Measurements from ENCODE around the gene CARD19.

CARD19 gene

GRCh38 chr9:93064392-93065134 is 31.5 kb upstream of the CARD19 start:
- DNase-seq: no peak

GRCh38 chr9:93065135-93065720 is 30.8 kb upstream of the CARD19 start:
- no peak for DNase-seq

GRCh38 chr9:93066978-93067603 is 28.9 kb upstream of the CARD19 start:
- DNase-seq: no peak

- no peak for DNase-seq
Observed at GRCh38 chr9:93068956-93069355, 27.1 kb upstream of the CARD19 start.

- no peak for DNase-seq
Observed at GRCh38 chr9:93071464-93071863, 24.6 kb upstream of the CARD19 start.

GRCh38 chr9:93072383-93072795 is 23.6 kb upstream of the CARD19 start:
- DNase-seq: no peak

GRCh38 chr9:93076101-93076791 is 19.8 kb upstream of the CARD19 start:
- no peak for DNase-seq

GRCh38 chr9:93076792-93077128 is 19.3 kb upstream of the CARD19 start:
- DNase-seq: no peak

- DNase-seq: no peak
Observed at GRCh38 chr9:93077367-93077766, 18.6 kb upstream of the CARD19 start.

GRCh38 chr9:93077811-93078210 is 18.2 kb upstream of the CARD19 start:
- DNase-seq: no peak

- DNase-seq: no peak
Observed at GRCh38 chr9:93079371-93079770, 16.6 kb upstream of the CARD19 start.

GRCh38 chr9:93080406-93080805 is 15.6 kb upstream of the CARD19 start:
- DNase-seq: no peak

- DNase-seq: no peak
Observed at GRCh38 chr9:93081081-93081529, 14.9 kb upstream of the CARD19 start.

- DNase-seq: no peak
Observed at GRCh38 chr9:93081931-93082330, 14.1 kb upstream of the CARD19 start.

- no peak for DNase-seq
Observed at GRCh38 chr9:93082841-93083411, 13.1 kb upstream of the CARD19 start.

GRCh38 chr9:93083592-93084470 is 12.2 kb upstream of the CARD19 start:
- DNase-seq: no peak

- no peak for DNase-seq
Observed at GRCh38 chr9:93084471-93084881, 11.5 kb upstream of the CARD19 start.

GRCh38 chr9:93085676-93086075 is 10.3 kb upstream of the CARD19 start:
- no peak for DNase-seq

GRCh38 chr9:93086447-93087224 is 9.4 kb upstream of the CARD19 start:
- DNase-seq: no peak

- no peak for DNase-seq
Observed at GRCh38 chr9:93087971-93088655, 7.9 kb upstream of the CARD19 start.

GRCh38 chr9:93088656-93089015 is 7.4 kb upstream of the CARD19 start:
- no peak for DNase-seq
